Epithelial cell of esophagus (primary cell): ENCODE measurements around the gene DDX5.

Source experiments
- DNase-seq: peaks from one replicate; pipeline ENCODE4 v3.0.0; 2010; ENCODE audit warnings: low read depth
- H3K4me3 ChIP-seq: 2 replicates; pipeline ENCODE4 v1.5.1; 2011; ENCODE audit warnings: mild to moderate bottlenecking, low read length, control low read depth
- CTCF ChIP-seq: IDR thresholded peaks from 2 replicates; pipeline ENCODE4 v1.5.1; 2011; ENCODE audit warnings: low read depth, mild to moderate bottlenecking, low read length, control low read depth, inconsistent platforms; ENCODE audit not compliant: insufficient read depth; ENCODE audit errors: missing control alignments

The DDX5 gene

GRCh38 chr17:64515419-64515818 lies 9.3 kb upstream of the DDX5 start:
- TF ChIP-seq CTCF = no peak

GRCh38 chr17:64509179-64509578 lies 3.1 kb upstream of the DDX5 start:
- H3K4me3 ChIP-seq = no peak overlapping the region
- TF ChIP-seq CTCF = no peak
- no peak for DNase-seq

More at GRCh38 chr17:64515419-64515818, 9.3 kb upstream of the DDX5 start:
- no peak overlapping the region for H3K4me3 ChIP-seq
- no peak for DNase-seq

GRCh38 chr17:64508683-64509082 lies 2.6 kb upstream of the DDX5 start:
- peak overlapping the region; percentile 93 for H3K4me3 ChIP-seq
- TF ChIP-seq CTCF = no peak

GRCh38 chr17:64507413-64507782 lies 1.3 kb upstream of the DDX5 start:
- peak overlapping the region; percentile 93 for H3K4me3 ChIP-seq
- peak; percentile 56 for TF ChIP-seq CTCF
- DNase-seq = peak; percentile 69

More at GRCh38 chr17:64508683-64509082, 2.6 kb upstream of the DDX5 start:
- no peak for DNase-seq

- peak; percentile 99 for DNase-seq
- no peak for TF ChIP-seq CTCF
- peak within 1 kb of the TSS; percentile 93 for H3K4me3 ChIP-seq
These were observed 705 bp upstream of the DDX5 start, which contains the start of gene CEP95 for GRCh38 chr17:64506576-64507412. CEP95 (plus strand) TSS chr17:64506977; CDS start chr17:64507098, 121 bp downstream.

DNA sequence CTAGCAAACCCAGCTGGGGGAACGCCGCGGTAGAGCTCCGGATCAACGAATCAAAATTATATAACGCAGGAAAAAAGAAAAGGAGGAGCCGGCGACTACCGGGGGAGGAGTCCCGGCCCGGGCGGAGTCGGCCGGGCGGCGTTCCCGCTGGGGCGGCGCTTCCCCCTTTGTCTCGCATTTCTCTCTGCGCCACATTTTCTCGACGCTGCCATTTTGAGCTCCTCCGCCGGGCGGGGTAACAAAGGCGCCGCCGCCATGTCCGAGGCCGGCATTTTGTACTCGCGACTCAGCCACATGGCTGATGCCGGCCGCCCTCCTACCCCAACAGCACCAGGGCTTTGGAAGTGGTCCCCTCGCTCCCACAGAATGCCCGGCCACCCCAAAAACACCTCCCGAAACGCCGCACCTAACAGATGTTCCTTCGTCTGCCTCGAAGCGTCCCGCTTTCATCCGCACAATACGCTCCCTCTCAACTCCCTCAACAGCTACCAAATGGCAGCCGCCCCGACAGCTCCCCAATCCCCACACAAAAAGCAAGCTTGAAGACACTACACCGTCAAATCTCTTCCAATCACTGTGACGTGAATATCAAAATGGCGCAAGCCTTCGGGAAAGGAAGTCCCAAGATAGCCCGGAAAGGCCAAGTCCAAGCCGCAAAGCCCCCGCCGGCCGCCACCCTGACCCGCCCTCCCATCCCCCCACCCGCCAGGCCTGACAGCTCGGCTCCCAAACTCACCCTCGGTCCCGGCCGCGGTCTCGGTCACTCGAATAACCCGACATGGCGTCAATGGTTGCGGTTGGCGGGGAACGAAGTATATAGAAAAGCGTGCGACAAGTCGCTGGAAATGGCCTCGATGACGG lies 519 bp downstream of the DDX5 start:
- peak overlapping the region; percentile 93 for H3K4me3 ChIP-seq
- peak; percentile 84 for DNase-seq
- no peak for TF ChIP-seq CTCF
